Hematopoietic multipotent progenitor cell treated with erythropoietin and hydrocortisone succinate and interleukin-3 and kit ligand, for 8 days (in vitro differentiated cells): ENCODE data around the gene BTBD9.

Experiments used
- DNase-seq: peaks from one replicate; pipeline ENCODE4 v3.0.0-alpha.2; 2015

Gene BTBD9

DNA sequence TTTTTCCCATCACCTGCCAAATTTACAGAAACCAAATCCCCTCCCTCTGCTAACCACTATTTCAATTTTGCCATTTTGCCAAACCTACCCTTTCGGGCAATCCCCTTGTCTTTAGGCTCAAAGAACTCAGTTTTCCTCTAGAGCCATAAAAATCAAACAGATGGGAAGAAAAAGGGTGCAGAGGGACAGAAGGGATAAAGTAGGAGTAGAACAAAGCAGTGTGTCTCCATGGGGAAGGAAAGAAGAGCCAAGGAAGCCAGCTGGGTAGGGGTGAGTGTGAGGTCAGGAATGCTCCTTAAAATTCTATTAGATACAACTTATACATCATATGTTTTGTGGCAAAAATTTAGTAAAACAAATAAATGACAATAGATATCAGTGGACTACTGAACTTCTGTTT lies 316.5 kb downstream of the BTBD9 start:
- no peak for DNase-seq

DNA sequence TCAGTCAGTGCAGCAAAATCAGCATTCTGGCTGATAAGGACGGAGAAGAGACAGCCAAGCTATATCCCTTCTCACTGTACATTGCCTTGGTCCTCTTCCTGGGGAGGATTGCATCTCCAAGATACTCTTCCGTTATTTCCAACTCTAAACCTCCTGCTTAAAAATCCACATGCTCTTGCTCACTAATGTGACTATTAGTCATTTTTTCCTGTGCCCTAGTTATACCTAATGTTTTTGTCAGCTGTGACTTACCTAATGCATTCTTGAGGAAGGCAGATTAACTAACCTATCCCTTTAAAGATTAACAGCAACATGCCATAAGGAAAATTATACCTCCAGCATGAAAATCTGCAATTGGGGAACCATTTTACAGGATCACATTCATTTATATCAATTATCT lies 317.6 kb downstream of the BTBD9 start:
- no peak for DNase-seq

DNA sequence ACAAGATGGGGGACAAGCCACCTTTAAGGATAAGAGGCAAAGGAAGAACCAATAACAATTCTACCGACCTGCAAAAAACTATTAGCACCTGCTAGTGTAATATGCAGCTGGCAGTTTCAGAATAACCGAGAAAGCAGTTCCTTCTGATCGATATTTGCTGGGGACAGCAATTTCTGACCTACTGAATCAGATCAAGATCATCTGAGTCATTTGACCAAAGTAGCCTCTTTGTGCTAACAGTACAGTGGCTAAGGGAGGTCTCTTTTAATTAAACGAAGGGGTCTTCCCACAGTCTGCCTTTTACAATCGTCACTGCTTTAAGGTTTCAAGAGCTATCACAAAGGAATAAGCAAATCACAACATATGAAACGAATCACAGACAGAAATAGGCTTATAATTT lies 318.9 kb downstream of the BTBD9 start:
- no peak for DNase-seq

DNA sequence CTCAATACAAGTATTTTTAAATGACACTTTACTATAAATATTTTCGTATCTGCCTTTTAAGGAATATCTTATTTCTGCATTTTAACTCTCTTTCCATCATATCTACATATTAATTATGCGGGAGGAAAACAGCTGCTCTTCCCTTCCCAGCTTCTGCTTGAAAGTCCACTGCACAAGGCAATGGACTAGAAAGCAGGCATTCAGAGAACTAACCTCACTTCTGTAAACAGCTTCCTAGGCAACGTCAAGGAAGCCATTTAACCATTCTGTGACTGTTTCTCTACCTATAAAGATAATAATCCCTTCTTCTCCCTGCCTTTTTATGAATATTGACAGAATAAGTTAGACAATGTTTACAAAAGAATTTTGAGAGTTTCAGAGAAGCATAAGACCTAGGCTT lies 319.4 kb downstream of the BTBD9 start:
- no peak for DNase-seq

DNA sequence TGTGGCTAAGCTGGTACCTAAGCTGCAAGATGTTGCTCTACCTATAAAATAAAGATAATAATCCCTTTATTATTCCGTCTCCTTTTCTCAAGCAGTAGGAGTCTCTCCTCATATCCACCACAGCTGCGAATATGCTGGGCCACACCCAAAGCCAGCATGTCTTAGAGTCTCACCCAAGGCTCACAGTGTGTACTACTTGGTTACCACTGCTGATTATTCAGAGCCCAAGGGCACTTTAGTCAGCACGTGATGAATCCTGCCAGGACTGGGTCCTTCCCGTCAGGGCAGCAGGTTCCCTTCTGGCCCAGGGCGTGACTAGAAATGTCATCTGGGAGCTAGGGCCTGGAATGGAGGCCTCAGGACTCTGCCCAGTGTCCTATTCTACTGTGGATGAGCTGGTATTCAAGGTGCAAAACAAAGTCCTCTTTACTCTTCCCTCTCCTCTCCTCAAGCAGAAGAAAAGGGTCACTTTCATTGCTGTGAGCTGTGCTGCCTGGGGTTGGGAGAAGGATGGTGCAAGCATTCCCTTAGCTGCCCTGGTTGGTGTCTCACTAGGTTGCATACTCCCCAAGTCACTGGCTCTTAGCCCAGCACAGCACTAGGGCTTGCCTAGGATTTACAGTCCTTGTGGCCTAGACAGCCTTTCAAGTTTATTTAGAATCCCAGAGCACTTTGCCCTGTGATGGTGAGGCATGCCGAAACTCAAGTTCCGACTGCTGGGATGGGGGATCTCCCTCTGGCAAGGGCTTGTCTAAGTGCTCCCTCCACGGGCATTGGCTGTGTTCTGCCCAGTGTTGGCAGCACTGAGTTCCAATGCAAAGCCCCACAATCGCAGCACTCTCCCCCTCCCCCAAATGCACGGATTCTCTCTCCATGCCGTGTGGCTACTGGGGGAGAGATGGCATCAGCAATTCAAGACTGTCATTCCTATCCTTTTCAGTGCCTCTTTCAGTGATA lies 320.2 kb downstream of the BTBD9 start:
- DNase-seq, result no peak

DNA sequence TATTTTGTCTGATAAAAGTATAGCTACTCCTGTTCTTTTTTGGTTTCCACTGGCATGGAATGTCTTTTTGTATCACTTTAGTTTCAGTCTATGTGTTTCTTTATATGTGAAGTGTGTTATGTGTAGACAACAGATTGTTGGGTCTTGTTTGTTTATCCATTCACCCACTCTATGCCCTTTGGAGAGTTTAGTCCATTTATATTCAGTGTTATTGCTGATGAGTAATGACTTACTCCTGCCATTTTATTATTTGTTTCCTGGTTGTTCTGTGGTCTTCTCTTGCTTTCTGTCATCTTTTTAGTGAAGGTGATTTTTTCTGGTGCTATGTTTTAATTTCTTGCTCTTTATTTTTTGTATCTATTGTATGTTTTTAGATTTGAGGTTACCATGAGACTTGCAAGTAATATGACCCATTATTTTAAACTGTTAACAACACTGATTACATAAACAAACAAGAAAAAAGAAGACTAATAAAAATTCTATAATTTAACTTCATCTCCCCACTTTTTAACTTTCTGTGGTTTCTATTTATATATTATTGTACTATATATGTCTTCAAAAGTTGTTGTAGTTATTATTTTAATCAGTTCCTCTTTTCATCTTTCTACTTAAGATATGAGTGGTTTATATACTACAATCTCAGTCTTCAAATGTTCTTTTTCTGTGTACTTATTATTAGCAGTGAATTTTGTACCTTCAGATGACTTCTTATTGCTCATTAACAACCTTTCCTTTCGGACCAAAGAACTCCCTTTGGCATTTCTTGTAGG lies 323.4 kb downstream of the BTBD9 start:
- no peak for DNase-seq

DNA sequence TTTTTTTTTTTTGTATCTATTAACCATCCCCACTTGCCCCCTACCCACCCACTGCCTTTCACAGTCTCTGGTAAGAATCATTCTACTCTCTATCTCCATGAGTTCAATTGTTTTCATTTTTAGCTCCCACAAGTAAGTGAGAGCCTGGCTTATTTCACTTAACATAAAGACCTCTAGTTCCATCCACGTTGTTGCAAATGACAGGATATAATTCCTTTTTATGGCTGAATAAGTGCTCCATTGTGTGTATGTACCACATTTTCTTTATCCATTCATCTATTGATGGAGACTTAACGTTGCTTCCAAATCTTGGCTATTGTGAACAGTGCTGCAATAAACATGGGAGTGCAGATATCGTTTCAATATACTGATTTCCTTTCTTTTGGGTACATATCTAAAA lies 328.5 kb downstream of the BTBD9 start:
- no peak for DNase-seq

DNA sequence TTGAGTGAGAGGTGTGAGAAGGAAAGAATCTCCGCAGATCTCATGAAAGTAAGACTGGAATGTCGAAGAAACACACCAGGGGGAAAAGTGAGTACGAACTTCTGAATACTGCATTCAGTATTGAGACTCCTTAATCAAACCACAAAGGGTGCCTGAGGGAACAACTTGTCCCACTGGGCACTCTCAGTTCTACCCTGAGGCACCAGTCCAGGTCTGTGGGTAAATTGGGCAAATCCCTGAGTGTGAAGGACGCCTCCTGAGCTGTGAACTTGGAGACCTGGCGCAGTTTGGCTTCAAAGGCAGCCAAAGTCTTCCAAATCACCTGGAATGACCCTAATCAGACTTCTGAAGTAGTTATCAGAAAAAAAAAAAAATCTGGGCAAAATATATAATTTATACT lies 329.7 kb downstream of the BTBD9 start:
- no peak for DNase-seq

DNA sequence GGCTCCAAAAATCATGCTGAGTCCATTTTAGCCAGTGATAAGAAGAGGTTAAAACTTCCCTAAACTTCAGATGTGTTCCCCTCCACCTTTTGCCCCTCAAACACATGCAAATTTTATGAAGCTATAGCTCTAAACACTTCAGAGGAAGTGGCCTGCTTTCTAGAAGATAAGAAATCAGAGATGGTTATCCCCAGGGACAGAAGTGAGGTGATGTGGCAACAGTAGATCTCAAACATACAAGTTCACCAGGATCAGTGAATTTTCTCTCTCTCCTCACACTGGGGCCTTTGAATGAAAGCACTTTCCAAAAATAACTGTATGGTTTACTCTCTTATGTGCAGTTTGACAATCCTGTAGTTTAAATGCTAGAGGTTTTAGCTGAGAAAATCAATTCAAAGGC lies 332.0 kb downstream of the BTBD9 start:
- DNase-seq, result no peak

DNA sequence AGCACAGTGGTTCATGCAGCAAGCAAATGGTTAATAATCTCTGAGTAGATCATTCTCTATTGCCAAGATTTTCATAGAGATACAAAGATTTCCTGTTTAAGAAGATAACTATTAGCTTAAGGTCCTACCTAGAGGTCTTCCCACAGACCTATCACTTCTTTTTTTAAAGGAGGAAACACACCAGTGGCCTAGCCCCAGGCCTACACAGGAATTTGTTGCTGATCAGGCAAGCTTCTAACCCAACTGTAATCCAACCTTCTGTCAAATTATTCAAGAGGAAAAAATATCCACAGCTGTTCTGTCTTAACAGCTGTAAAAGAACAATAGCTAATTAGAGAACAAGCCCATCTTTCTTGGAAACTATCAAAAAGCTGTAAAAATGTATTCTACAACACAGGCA lies 332.8 kb downstream of the BTBD9 start:
- DNase-seq, result no peak

DNA sequence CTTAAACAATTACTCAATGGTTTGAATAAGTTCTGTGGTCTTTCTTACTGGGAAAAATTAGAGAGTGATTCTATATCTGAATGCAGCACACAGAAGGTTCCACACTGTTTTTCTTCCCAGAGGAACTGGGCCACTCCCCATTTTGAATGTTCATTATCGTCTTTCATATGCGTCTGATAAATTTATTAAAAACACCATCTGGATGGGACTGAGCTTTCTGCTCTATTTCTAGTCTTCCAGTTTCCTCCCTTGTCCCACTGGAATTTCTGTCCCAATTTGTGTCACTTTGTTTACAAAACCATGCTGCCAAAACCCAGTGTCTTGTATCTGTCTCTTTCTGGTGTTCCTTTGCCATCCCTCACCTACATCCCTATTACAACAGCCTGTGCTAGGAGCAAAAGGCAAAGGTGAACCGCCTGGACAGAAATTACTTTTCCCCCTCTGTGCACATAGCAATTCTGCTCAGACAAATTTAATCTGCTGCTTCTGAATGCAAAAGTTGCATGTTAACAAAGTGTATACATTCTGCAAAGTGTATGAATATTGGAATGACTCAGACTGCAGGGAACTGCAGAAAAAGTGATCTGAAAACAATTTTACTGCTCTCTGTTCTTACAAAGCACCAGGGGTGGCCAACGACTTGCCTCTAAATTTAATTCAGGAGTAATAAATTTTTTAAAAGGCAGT lies 333.6 kb downstream of the BTBD9 start:
- DNase-seq, result no peak

DNA sequence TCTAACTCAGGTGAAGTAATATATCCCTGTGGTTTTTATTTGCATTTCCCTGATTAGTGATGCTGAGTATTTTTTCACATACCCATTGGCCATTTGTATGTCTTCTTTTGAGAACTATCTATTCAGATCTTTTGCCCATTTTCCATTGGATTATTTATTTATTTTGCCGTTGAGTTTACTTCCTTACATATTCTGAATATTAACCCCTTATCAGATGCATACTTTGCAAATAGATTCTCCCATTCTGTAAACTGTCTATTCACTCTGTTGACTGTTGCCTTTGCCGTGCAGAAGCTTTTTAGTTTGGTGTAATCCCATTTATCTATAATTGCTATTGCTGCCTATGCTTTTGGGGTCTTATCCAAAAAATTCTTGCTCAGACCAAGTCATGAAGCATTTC lies 336.9 kb downstream of the BTBD9 start:
- no peak for DNase-seq

DNA sequence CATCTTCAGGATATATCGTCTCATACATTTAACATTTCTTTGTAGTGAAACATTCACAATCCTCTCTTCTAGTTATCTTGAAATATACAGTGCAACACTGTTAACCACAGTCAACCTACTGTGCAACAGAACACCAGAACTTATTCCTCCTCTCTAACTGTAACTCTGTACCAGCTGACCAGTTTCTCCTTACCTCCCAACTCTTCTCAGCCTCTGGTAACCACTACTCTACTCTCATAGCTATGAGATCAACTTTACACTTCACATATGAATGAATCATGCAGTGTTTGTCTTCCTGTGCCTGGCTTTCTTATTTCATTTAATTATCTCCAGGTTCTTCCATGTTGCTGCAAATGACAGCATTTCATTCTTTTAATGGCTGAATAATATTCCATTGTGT lies 337.6 kb downstream of the BTBD9 start:
- DNase-seq, result no peak

DNA sequence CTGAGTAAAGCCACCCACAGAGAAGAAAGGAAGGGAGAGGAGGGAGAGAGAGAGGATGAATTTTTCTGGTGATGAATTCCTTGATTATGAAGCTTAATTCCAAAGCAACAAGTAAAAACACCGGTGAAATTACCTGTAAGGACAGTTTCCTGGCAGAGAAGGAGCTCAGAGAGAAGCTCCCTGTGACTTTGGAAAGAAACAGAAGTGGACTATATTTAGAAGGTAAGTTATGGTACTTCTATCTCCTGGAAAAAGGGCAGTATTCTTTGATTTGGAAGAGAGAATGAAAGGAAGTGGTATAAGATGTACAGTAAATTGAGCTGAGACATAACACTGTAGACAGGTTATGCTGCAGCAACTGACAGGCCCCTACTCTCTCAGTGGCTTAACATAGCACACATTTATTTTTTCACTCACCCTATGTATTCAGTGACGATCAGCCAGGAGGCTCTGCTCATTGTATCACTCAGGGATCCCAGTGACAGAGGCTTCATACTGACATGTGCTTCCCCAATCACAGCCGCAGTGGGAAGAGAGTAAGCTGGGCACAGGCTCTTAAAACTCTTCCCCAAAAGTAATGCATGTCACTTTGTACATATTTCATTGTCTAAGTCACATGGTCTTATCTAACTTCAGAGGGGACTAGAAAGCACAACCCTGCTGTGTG lies 349.5 kb downstream of the BTBD9 start:
- no peak for DNase-seq

DNA sequence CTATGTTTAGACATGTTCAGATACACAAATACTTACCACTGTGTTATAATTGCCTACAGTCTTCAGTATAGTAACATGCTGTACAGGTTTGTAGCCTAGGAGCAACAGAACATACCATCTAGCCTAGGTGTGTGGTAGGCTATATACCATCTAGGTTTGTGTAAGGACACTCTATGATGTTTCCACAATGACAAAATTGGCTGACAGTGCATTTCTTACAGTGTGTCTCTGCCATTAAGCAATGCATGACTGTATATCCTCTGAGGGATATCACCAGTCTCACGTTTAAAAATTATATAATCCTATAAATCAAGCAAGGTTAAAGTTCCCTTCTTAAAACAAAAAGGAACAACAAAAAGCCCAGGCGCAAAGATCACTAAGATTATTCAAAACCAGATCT lies 352.2 kb downstream of the BTBD9 start:
- DNase-seq, result no peak

DNA sequence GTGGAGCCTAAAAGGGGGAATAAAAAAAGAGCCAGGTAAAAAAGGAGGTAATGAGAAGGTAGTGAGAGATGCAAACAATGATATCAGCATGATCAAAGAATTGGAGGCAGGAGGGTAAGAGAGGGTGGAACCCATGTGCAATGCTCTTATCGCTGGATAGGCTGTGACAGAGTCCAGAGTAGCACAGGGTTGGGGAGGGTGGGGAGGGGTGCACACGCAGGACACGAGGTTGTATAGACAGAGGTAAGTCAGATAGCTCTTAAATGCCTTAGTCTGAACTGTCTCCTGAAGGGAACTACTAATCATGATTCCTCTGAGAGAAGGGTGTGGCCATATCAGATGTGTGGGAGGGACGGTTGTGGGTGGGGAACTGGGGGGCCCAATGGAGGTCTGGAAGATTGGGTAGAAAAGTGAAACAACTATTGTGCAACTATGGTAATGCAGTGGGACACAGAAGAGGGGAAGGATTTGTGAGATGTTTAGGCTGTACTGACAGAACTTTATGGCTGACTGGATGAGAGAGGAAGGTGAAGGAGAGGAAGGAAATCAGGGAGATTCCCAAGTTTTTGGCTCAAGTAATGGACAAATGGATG lies 354.8 kb downstream of the BTBD9 start:
- DNase-seq, result peak; percentile 35

DNA sequence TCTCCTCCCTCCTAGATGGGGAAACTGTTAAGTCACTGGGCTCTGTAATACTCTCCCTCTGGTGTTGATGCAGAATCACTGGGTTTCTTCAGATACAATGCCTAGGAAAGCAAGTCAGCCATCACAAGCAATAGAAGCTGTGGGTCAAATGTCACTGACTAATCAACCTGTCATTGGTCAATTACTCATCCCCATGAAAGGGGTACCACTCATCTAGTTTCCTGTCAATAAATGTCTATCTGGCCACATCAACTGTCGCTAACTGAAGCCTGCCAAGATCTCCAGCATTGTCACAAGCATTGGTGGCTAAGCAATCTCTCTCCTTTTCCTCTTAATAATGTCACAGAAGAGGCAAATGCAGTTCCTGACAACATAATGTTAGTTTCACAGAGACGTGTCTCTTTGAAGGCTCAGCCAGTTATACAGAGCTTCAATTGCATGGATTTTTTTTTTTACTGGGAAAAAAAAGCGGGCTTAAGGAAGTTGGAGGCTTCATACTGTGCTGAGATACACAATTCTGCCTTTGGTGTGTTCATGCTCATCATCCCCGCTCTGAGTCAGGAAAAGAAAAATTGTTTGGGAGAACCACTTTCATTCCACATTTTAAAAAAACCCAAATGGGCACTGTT lies 355.9 kb downstream of the BTBD9 start:
- DNase-seq, result no peak

DNA sequence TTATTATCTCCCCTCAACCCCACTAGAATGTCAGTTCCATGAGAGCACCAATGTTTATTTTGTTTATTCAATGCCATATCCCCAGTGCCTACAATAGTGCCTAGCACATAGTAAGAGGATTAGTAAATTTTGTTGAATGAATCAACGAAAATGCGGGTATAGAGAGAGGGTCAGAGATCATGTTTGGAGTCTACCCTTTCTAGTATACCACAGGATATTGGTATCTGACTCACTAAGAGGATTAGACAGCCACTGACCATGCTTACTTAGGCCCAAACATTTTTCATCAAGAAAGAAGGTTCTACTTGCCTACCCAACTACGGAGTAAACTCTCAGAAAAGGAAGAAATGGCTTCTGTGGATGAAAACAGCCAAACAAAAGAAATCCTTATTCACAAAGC lies 356.8 kb downstream of the BTBD9 start:
- no peak for DNase-seq

DNA sequence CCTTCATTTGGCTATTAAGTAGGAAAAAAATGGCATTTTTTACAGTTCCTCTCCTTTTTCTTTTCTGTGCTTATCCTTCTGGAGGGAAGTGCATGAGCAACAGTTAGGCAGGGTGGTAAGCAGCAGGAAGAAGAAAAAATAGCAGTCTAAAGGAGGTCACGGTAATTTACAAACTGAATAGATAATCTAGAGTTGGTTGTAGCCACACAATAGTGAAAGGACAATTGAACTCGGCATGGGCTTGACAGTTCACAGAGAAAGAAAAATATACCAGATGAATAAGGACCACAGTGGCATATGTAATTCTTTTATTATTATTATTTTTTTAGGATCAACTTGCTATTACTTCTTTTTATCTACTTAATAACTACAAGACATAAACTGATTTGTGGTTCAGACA lies 358.6 kb downstream of the BTBD9 start:
- DNase-seq, result no peak

DNA sequence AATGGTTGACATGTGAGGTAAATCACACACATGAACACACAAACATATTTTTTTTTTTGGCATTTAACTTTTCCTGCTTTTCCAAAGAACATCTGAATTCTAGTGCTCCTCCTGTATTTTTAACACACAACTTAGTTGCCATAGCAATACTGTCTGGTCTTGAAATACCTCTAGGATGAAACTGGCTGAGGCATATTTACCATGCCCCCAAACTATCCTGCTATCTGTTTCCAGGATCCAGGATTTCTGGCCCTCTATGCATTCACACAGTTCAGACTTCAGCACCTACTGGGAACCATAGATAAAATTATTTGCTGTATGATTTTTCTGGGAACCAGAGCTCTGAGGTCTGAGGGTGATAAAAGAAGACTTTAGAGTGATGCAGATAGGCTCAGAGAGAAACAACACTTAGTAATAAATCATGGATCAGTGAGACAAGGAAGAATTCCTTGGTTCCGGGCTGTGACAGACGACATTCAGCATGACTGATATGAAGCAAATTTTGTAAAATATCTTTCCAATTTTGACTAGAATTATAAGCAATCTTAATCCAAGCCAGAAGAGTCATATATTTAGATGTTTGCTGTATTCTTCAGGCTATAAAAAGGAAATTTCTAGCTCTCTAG lies 359.7 kb downstream of the BTBD9 start:
- no peak for DNase-seq

DNA sequence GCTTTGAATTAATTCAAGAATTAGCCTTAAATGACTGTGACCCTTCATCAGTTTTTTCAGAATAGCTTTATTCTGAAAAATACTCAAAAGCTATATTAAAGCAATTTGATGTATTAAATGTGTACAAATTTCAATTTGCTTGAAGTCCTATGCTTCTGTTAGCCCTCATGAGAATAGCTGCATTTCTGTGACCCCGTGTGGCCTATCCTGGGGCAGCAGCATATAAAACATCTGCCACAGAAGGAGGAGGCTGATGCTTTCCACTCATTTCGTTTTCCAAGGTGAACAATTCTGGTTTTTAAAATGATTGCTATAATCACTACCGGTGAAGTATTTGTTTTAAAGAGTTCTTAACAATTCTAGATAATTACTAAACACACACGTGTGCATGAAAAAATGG lies 360.3 kb downstream of the BTBD9 start:
- DNase-seq, result no peak

DNA sequence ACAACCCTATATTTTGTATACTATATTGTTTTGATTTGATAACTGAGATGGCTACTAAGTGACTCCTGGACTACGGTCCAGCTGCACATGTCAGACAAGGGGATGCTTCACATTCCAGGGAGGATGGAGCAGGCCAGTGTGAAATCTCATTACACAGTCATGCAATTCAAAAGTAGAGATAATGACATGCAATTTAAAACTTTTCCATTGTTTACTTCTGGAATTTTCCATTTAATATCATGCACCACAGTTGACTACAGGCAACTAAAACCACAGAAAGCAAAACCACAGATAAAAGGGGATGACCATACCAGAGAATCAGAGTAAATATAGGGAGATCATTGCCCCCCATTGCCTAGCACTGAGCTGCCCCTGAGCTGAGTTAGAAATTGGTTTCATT lies 366.4 kb downstream of the BTBD9 start:
- DNase-seq, result no peak
